Adipocyte (in vitro differentiated cells): ENCODE measurements around the gene STAT2.

Experiments used
- DNase-seq: peaks from one replicate; pipeline ENCODE4 v3.0.0-alpha.2; 2015; ENCODE audit warnings: low read depth
- H3K27me3 ChIP-seq: replicated peaks from 2 replicates; pipeline ENCODE4 v1.7.0; 2013; ENCODE audit warnings: mild to moderate bottlenecking, low read length, moderate library complexity; ENCODE audit not compliant: control insufficient read depth, insufficient read depth
- H3K36me3 ChIP-seq: 2 replicates; pipeline ENCODE4 v1.7.0; 2013; ENCODE audit warnings: low read length, mild to moderate bottlenecking, moderate library complexity; ENCODE audit not compliant: control insufficient read depth, insufficient read depth, severe bottlenecking
- H3K4me1 ChIP-seq: 2 replicates; pipeline ENCODE4 v1.7.0; 2013; ENCODE audit warnings: mild to moderate bottlenecking, low read length, moderate library complexity; ENCODE audit not compliant: control insufficient read depth, insufficient read depth
- H3K4me3 ChIP-seq: 2 replicates; pipeline ENCODE4 v1.7.0; 2013; ENCODE audit warnings: mild to moderate bottlenecking, low read length, moderate library complexity
- H3K9ac ChIP-seq: 2 replicates; pipeline ENCODE4 v1.7.0; 2013; ENCODE audit warnings: mild to moderate bottlenecking, low read length, moderate library complexity
- H3K9me3 ChIP-seq: 2 replicates; pipeline ENCODE4 v1.7.0; 2013; ENCODE audit warnings: mild to moderate bottlenecking, low read length, moderate library complexity; ENCODE audit not compliant: control insufficient read depth

Gene STAT2

GRCh38 chr12:56321027-56321426 is 38.9 kb downstream of the STAT2 start:
- H3K9me3 ChIP-seq, result no peaks in the 10 kb centered on the region
- peaks cover 55% of the 10 kb centered on the region for H3K36me3 ChIP-seq
- H3K4me1 ChIP-seq, result peaks cover 8% of the 10 kb centered on the region
- H3K27me3 ChIP-seq, result no peaks in the 10 kb centered on the region
- H3K9ac ChIP-seq, result no peak overlapping the region
- no peak overlapping the region for H3K4me3 ChIP-seq
- DNase-seq, result no peak

GRCh38 chr12:56317675-56318074 is 42.2 kb downstream of the STAT2 start:
- Histone ChIP-seq H3K4me1 (peaks cover 20% of the 10 kb centered on the region), H3K36me3 (peaks cover 33% of the 10 kb centered on the region), H3K9me3 (no peaks in the 10 kb centered on the region), H3K9ac (no peak overlapping the region), H3K27me3 (no peaks in the 10 kb centered on the region), H3K4me3 (no peak overlapping the region)
- no peak for DNase-seq

DNA sequence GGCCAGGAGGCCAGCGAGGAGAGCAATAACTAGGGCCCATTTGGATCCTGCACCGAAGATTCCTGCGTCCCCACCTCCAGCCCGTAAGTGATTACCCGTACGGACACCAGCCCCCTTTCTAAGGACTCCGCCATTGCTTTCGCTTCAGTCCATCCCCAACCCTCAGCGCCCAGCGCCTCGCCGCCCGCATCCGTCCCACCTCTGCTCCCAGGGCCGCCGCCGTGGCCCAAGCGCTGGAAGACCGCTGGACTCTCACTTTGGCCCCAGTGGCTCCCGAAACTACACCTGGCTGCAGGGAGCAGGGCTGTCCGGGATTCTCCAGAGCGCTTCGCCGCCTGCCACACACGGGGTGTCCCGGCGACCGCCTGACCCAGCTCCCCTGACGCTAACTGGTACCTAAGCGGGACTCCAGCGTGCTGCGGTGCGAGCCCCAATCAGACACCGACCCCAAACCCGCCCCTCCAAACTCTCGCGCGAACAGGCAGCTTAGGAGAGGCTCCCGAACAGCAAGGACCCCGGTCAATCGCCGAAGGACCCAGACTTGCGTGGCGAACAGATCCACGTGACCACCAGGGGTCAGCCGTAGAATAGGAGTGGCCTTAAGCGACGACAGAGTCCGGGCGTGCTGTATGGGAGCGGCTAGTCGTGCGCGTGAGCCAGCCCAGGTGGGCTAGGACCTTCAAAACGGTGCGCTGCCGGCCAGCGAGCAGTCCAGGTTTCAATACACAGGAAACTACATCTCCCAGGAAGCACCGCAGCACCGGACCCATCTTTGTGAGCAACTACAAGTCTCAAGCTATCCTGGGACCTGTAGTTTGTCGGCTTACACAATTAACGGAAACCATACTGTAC is 44.1 kb downstream of the STAT2 start, which contains the start of gene CNPY2:
TSS of gene CNPY2 (minus strand) at position 367 of the 852 bp plus-strand sequence. CDS start 771 bp downstream, outside the sequence.
- H3K4me3 ChIP-seq, result peak within 1 kb of the TSS; percentile 96
- no peaks in the 10 kb centered on the region for H3K9me3 ChIP-seq
- peaks cover 20% of the 10 kb centered on the region for H3K4me1 ChIP-seq
- H3K27me3 ChIP-seq, result no peaks in the 10 kb centered on the region
- H3K36me3 ChIP-seq, result peaks cover 36% of the 10 kb centered on the region
- DNase-seq, result peak; percentile 99
- peak within 1 kb of the TSS; percentile 97 for H3K9ac ChIP-seq

GRCh38 chr12:56315249-56315621 is 44.7 kb downstream of the STAT2 start:
- no peaks in the 10 kb centered on the region for H3K27me3 ChIP-seq
- H3K4me3 ChIP-seq, result peak overlapping the region; percentile 96
- H3K36me3 ChIP-seq, result peaks cover 42% of the 10 kb centered on the region
- H3K4me1 ChIP-seq, result peaks cover 20% of the 10 kb centered on the region
- DNase-seq, result peak; percentile 27
- H3K9ac ChIP-seq, result peak overlapping the region; percentile 97
- H3K9me3 ChIP-seq, result no peaks in the 10 kb centered on the region

DNA sequence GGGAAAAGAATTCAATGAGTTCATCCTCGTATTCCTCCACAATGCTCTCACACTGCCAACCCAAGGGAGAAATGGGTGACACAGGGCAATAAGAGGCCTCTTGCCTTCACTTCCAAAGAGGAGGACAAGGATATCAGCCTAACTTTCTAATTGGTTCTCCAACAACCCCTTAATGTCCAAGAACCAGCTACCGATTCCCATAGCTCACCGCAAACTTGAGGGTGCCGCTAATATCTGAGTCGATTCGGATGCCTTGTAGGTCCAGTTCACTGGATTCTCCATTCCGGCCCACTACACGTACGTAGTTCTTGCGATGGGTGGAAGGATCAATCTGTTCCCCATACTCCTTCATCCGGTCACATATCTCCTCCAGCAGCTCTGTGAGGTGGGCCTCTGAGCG is 48.9 kb downstream of the STAT2 start:
- H3K4me3 ChIP-seq, result no peak overlapping the region
- H3K9ac ChIP-seq, result no peak overlapping the region
- peaks cover 12% of the 10 kb centered on the region for H3K4me1 ChIP-seq
- no peak for DNase-seq
- H3K9me3 ChIP-seq, result no peaks in the 10 kb centered on the region
- peaks cover 58% of the 10 kb centered on the region for H3K36me3 ChIP-seq
- no peaks in the 10 kb centered on the region for H3K27me3 ChIP-seq

DNA sequence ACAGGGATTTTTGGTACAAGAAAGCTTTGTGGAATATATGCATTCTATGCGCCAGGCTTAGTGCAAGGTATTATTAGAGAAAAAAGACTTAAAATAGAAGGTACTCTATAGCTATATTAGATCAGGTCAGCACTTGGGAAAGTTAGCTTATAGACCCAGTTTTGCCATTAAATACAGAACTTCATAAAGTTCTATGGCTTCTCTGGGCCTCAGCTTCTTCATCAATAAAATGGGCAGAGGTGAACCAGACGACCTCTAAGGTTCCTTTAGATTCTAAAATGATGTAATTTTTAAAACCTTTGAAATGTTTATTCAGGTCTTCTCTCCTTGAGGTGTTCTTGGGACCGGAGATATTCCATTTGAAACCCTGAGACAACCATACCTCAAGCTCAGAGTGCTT is 51.2 kb downstream of the STAT2 start:
- Histone ChIP-seq H3K4me3 (no peak overlapping the region), H3K4me1 (no peaks in the 10 kb centered on the region), H3K27me3 (no peaks in the 10 kb centered on the region), H3K9ac (no peak overlapping the region), H3K36me3 (peaks cover 65% of the 10 kb centered on the region), H3K9me3 (no peaks in the 10 kb centered on the region)
- no peak for DNase-seq

- no peak for DNase-seq
- no peaks in the 10 kb centered on the region for H3K27me3 ChIP-seq
- no peak overlapping the region for H3K4me3 ChIP-seq
- H3K9ac ChIP-seq, result no peak overlapping the region
- H3K36me3 ChIP-seq, result peaks cover 62% of the 10 kb centered on the region
- no peaks in the 10 kb centered on the region for H3K9me3 ChIP-seq
- H3K4me1 ChIP-seq, result no peaks in the 10 kb centered on the region
These were observed 52.5 kb downstream of the STAT2 start for GRCh38 chr12:56307221-56307965.

DNA sequence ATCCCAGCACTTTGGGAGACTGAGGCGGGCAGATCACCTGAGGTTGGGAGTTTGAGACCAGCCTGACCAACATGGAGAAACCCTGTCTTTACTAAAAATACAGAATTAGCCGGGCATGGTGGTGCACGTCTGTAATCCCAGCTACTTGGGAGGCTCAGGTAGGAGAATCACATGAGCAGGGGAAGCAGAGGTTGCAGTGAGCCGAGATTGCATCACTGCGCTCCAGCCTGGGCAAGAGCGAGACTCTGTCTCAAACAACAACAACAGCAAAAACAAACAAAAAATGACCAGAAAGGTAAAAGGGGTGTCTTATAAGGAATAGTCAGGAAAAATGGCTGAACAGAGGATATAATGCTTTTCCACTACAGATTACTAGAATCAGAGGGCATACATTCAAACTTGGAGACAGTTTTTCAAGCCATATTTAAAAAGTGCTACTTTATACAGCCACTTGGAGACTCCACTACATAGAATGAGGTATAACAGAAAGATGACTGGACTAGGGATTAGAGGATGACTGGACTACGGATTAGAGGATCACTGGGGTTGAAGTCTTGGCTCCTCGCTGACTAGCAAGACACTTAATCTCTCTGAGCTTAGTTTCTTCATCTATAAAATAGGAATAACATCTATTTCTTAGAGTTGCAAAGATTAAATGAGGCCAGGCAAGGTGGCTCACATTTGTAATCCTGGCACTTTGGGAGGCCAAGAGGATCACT is 54.9 kb downstream of the STAT2 start:
- Histone ChIP-seq H3K27me3 (no peaks in the 10 kb centered on the region), H3K9ac (no peak overlapping the region), H3K4me3 (no peak overlapping the region), H3K9me3 (no peaks in the 10 kb centered on the region), H3K4me1 (peaks cover 14% of the 10 kb centered on the region), H3K36me3 (peaks cover 48% of the 10 kb centered on the region)
- no peak for DNase-seq

- H3K4me1 ChIP-seq, result peaks cover 14% of the 10 kb centered on the region
- DNase-seq, result no peak
- no peaks in the 10 kb centered on the region for H3K9me3 ChIP-seq
- H3K4me3 ChIP-seq, result no peak overlapping the region
- H3K36me3 ChIP-seq, result peaks cover 43% of the 10 kb centered on the region
- no peak overlapping the region for H3K9ac ChIP-seq
- no peaks in the 10 kb centered on the region for H3K27me3 ChIP-seq
These were observed 55.6 kb downstream of the STAT2 start for GRCh38 chr12:56304276-56304675.

DNA sequence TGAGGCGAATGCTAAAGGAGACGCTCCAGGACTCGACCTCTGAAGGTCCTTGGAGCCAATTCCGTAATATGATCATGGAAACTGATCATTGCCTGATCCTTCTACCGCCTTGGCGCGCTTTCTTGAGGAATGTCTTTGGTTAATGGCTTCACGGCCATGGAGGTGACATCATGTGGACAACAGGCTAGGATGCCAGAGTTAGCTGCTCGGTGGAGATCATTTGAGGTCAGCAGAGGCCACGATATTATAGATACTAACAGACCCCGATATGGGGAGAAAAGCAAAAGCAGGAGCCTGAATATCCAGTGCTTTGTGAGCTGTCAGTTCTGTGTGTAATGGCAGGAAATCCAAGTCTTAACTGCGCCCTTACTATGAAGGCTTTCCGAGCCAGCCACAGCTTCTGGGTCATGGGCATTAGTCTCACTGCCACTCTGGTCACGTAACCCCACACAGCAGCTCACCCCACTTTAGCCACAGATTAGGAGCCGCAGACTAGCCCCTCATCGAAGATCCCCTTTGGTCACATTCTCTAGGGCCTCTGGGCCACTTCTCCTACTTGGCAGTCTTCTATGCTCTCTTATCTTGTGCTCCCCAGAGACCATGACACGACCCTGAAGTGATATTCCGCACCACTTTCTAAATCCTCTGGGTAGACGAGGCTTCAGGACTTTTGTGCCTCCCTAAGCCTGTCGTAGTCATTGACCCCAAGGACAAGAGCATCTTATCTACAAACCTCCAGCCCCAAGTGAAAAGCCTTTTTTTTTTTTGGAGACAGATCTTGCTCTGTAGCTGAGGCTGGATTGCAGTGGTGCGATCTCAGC is 59.1 kb downstream of the STAT2 start:
- no peak for DNase-seq
- peaks cover 47% of the 10 kb centered on the region for H3K4me1 ChIP-seq
- peak overlapping the region; percentile 100 for H3K9ac ChIP-seq
- no peaks in the 10 kb centered on the region for H3K27me3 ChIP-seq
- H3K9me3 ChIP-seq, result no peaks in the 10 kb centered on the region
- peak overlapping the region; percentile 100 for H3K4me3 ChIP-seq
- H3K36me3 ChIP-seq, result peaks cover 26% of the 10 kb centered on the region
